Raji (cell line): ENCODE results near the gene SUGP2.

ENCODE experiments used
- POLR2A ChIP-seq: IDR thresholded peaks from 2 replicates; pipeline ENCODE4 v1.6.1; 2011; ENCODE audit warnings: low read depth, low read length, control low read depth; ENCODE audit not compliant: insufficient read depth

Gene SUGP2

DNA sequence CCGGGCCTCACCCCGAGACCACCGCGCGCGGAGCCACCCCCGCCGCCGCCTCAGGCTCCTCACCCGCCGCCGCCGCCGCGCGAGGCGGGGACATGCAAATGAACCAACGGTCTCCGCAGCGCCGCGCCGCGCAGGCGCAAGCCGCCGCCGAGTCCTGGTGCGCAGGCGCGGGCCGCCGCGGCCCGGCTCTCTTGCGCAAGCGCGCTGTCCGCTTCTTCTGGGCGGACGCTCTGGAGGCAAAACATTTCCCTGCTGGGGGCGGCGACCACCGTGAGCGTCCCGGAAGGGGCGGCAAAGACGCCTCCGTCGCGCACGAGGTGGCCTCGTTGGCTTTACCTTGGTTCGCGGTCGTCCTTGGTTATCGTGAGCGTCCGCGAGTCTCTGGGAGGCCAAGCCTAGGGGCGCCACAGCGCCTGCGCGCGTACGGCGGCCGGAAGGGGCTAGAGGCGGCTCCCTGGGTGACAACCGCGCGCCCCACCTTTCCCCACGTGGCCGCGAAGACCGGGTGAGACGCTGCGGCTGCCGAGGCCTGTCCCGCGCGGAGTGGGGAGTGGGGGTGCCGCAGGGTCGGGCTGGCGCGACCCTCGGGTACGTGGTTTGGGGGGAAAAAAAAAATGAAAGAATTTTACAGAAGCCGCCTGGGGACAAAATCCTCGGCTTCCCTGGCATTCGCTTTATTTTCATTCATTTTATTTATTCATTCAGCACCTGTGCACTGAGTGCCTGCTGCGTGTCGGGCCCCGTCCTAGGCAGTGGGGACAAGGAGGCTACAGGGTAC is at the start of gene SUGP2, which contains the start of gene ARMC6:
SUGP2 (minus strand) TSS at position 92 of the 778 bp plus-strand sequence. CDS start 2,446 bp downstream, outside the sequence.
ARMC6 (plus strand) TSS at position 178 of the 778 bp plus-strand sequence. CDS start 607 bp downstream, outside the sequence.
- TF ChIP-seq POLR2A, result peak; percentile 65

GRCh38 chr19:19081642-19082151 is 48.4 kb upstream of the SUGP2 start:
- no peak for TF ChIP-seq POLR2A

- TF ChIP-seq POLR2A, result no peak
These were observed 46.3 kb upstream of the SUGP2 start for GRCh38 chr19:19079571-19079970.

DNA sequence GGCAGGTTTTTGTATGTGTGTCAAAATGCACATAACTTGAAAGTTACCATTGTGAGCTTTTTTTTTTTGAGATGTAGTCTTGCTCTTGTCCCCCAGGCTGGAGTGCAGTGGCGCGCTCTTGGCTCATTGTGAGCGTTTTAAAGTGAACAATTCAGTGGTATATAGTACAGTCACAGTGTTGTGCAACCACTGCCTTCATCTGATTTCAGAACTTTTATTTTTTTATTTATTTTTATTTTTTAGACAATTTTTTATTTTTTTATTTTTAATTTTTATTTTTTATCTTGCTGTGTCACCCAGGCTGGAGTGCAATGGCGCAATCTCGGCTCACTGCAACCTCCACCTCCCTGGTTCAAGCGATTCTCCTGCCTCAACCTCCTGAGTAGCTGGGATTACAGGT is 45.5 kb upstream of the SUGP2 start:
- no peak for TF ChIP-seq POLR2A

- TF ChIP-seq POLR2A, result no peak
These were observed 43.8 kb upstream of the SUGP2 start for GRCh38 chr19:19077103-19077502.

DNA sequence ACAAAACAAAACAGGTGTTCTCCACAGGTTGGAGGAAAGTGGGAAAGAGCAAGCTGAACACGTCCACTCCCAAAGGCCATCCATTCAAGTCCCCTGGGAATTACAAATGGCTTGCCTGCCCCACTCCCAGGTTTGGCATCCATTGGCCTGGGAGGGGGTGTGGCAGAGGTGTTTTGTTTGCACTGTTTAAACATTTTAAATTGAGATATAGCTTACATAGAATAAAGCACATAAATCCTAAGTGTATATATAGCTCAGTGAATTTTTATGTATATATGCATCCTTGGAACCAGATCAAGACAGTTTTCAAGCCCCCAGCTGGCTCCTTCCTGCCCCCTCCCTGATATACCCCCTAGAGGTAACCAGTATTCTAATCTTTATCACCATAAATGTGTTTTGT is 43.2 kb upstream of the SUGP2 start:
- TF ChIP-seq POLR2A, result no peak

- no peak for TF ChIP-seq POLR2A
These were observed 41.8 kb upstream of the SUGP2 start for GRCh38 chr19:19075126-19075525.

DNA sequence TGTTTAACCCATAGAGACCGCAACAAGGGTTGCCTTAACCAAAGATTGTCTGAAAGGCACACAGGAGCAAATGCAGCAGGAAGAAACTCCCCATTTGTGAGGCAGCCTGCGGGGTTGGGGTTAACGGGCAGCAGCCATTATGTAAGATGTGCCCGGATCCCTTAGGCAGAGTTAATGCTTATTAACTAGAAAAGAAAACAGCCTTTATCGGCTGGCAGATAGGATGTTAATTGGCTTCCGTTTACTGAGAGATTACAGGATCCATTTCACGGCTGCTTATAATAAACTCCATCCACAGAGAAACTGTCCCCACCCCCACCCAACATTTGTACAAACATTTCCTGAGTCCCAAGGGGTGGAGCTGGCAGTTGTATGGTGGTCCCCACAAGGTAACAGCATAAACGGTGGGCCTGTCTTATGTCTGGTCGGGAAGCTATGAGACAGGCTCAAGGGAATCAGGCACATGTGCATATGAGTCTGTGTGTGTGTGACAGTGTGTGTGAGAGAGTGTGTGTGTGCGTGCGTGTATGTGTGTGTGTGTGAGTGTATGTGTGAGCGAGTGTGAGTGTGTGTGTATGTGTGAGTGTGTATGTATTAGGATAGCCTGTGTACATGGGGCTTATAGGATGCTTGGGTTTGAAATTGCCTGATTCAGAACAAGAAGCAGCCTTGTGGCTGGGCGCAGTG is 41.0 kb upstream of the SUGP2 start:
- TF ChIP-seq POLR2A, result no peak

DNA sequence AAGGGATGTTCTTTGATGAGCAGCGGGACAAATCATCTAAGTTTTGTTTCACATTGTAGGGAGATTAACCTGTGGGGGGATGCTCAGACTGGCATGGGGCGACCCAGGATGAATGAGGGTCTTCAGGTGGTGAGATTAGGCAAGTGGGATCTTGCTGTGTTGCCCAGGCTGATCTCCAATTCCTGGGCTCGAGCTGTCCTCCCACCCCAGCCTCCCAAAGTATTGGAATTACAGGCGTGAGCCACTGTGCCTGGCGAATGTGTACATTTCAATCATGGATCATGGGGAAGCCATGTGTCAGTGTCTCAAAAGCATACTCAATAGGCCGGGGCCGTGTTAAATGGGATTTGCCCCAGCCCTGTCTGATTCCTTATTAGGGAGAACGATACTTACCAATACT is 38.6 kb upstream of the SUGP2 start:
- no peak for TF ChIP-seq POLR2A

DNA sequence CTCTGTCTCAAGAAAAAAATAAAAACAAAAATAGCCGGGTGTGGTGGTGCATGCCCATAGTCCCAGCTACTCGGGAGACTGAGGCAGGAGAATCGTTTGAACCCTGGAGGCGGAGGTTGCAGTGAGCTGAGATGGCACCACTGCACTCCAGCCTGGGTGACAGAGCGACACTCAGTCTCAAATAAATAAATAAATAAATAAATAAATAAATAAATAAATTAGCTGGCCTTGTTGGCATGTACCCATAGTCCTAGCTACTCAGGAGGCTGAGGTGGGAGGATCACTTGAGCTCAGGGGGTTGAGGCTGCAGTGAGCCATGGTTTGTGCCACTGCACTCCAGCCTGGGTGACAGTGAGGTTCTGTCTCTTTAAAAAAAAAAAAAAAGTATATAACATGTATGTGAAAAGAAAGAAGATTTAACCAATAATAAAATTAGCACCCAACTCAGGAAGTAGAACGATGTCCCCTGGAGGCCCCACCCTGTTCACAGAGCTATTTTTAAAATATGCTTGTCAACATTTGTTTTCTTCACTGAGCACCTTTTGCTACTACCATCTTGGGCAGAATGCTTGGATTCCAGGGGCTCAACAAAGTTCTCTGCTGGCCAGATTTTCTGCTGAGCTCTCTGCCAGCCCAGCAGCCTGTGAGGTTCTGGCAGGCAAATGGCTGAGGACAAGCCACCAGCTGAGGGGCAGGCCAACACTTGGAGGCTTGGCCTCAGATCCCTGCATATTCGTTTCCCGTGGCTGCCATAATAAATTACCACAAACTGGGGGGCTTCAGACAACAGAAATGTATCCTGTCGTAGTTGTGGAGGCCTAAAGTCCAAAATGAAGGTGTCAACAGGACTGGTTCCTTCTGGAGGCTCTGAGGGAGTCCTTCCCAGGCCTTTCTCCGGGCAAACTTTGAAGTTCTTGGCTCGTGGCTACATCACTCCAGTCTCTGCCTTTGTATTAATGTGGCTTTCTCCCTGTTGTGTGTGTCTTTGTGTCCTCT is 35.6 kb upstream of the SUGP2 start:
- no peak for TF ChIP-seq POLR2A

DNA sequence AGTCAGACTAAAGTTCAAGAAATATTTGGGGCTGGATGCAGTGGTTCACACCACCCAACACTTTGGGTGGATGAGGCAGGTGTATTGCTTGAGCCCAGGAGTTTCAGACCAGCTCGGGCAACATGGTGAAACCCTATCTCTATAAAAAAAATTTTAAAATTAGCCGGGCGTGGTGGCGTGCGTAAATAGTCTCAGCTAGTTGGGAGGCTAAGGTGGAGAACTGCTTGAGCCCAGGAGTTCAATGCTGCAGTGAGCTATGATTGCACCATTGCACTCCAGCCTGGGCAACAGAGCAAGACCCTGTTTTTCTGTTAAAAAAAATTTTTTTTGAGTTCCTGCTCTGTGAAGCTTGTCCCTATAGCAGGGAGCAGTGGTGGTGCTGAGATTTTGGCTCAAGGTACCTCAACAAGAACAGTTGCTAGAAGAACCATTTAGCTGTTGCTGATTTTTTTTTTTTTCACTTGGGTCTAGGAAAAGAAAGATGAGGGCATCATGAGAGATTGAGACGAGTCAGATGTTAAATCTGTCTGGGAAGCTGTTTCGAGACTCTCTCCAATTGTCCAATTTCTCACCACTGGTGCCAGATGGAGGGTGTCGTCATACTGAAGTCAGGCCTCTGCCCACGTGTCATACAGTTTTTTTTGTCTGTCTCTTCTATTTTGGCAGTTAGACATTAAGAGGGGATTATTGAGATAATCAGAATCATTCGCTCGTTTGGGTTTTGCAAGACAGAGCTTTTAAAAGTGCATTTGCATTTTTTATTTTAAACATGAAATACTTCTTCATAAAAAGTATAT is 34.2 kb upstream of the SUGP2 start:
- TF ChIP-seq POLR2A, result no peak

- TF ChIP-seq POLR2A, result no peak
These were observed 31.8 kb upstream of the SUGP2 start for GRCh38 chr19:19064811-19065745.

DNA sequence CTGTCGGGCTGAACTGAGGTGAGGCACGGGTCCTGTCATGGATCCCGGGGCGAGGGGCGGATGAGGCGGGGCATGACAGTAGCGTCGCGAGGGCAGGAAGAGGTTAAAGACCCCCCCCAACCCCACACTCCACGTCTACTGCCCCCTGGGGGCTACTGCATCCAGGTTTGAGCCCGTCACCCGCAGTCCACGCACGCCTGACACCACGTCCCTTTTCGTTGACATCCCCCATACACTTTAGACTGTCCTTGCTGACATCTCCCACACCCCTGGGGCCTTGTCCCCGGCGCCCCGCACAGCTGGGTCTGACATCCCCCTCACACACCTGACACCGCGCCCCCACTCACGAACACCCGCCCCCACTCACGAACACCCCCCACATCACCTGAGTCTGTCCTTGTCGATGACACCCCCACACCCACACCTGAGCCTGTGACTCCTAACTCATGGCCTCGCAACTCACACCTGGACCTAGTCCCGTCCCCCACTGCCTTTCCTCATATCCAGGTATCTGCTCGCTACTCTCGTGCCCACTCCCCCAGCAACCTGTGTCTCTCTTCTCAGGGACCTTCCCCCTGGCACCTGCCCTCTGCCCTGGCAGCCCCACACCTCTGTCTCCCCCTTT is 30.9 kb upstream of the SUGP2 start:
- TF ChIP-seq POLR2A, result no peak; the same call in 1 of the 2 replicates
